ENCODE results near the gene EXOSC10.

GRCh38 chr1:11056504-11056903 lies 43.2 kb downstream of the EXOSC10 start:
- TF ChIP-seq CTCF (IDR thresholded peaks at IDR 0.05) (no peak), POLR2AphosphoS5 (IDR thresholded peaks at IDR 0.05; ENCODE audit: low read depth, low read length) (no peak)
